HCT116 (cell line): ENCODE results near the gene BRS3. TPM values are rescaled to one million over a fixed set of nuclear protein-coding genes. Genes with fewer than 3 reads are reported as not detected.

Experiments used
- ATAC-seq: fragments of 200-7000 bp; cut with Tn5 transposase; 2 replicates; pipeline ENCODE4 v1.9.1; 2020; ENCODE audit warnings: mild to moderate bottlenecking, moderate library complexity
- BruUV-seq: library from RNA; stranded (reverse); fragments of 400-500 nt; replicated peaks from 2 replicates; lab custom pipeline; 2021; lab: Mats Ljungman, UMichigan
- CTCF ChIA-PET: fragments of 300-600 bp; sonication (Branson Sonifier 250); formaldehyde crosslinking; loops from one replicate; lab custom pipeline; 2021; ENCODE audit warnings: antibody characterized with exemption; lab: Charles Lee
- POLR2A ChIA-PET: fragments of 300-600, 350-600 bp; sonication (Branson Sonifier 250); formaldehyde crosslinking; loops from one replicate; lab custom pipeline; 2021; ENCODE audit warnings: antibody characterized with exemption; lab: Charles Lee
- RAD21 ChIA-PET, 2 experiments: fragments of 300-600 bp; sonication (Branson Sonifier 250); formaldehyde crosslinking; loops; one replicate each; lab custom pipeline; 2023; ENCODE audit warnings: low total read pairs in 2 of 2; ENCODE audit not compliant: uncharacterized antibody in 2 of 2, unreplicated experiment in 2 of 2, low non-redundant PET in 1 of 2; lab: Charles Lee
- DNase-seq: peaks from one replicate; pipeline ENCODE4 v3.0.0-alpha.2; 2010; ENCODE audit warnings: low read depth, low spot score
- H2AFZ ChIP-seq: fragments of 200-600 bp; shearing (Covaris generic), sonication (generic); 2 replicates; pipeline ENCODE4 v1.6.1; 2017; ENCODE audit warnings: low read depth, mixed run types, mixed read lengths, antibody characterized with exemption, low read length; ENCODE audit not compliant: poor library complexity, severe bottlenecking
- H3K27ac ChIP-seq: 2 replicates; pipeline ENCODE4 v1.5.1; 2012; ENCODE audit warnings: low read depth, low read length
- H3K27me3 ChIP-seq: fragments of 200-600 bp; sonication (generic); 2 replicates; pipeline ENCODE4 v1.6.1; 2016; ENCODE audit warnings: mixed run types, low read length, mixed read lengths; ENCODE audit not compliant: insufficient read depth
- H3K36me3 ChIP-seq, 2 experiments: fragments of 200-500 bp in 1 of 2; fragments of 200-600 bp in 1 of 2; sonication (Bioruptor generic) in 1 of 2; sonication (generic) in 1 of 2; 2 replicates each; pipeline versions ENCODE4 v1.5.1 to v1.6.1; 2014 to 2016; ENCODE audit warnings: low read length in 2 of 2, inconsistent platforms in 1 of 2, mixed read lengths in 1 of 2, mixed run types in 1 of 2; ENCODE audit not compliant: insufficient read depth in 2 of 2, control insufficient read depth in 1 of 2
- H3K4me1 ChIP-seq, 2 experiments: fragments of 200-600 bp in 1 of 2; sonication (generic) in 1 of 2; 2 replicates each; pipeline versions ENCODE4 v1.5.1 to v1.6.1; 2012 to 2017; ENCODE audit warnings: low read length in 2 of 2, inconsistent platforms in 1 of 2, mild to moderate bottlenecking in 1 of 2, mixed read lengths in 1 of 2, mixed run types in 1 of 2, moderate library complexity in 1 of 2; ENCODE audit not compliant: insufficient read depth in 2 of 2, control insufficient read depth in 1 of 2
- H3K4me2 ChIP-seq: fragments of 200-600 bp; sonication (generic); 2 replicates; pipeline ENCODE4 v1.6.1; 2017; ENCODE audit warnings: mixed run types, low read length, mixed read lengths
- H3K4me3 ChIP-seq, 2 experiments: fragments of 200-600 bp in 1 of 2; sonication (generic) in 1 of 2; replicated peaks in 1 of 2; 2 replicates each; pipeline ENCODE4 v1.5.1; 2011 to 2016; ENCODE audit warnings: low read length in 2 of 2, control low read depth in 1 of 2, low read depth in 1 of 2, mild to moderate bottlenecking in 1 of 2, mixed read lengths in 1 of 2, mixed run types in 1 of 2
- H3K79me2 ChIP-seq: fragments of 200-600 bp; sonication (generic); 2 replicates; pipeline ENCODE4 v1.6.1; 2017; ENCODE audit warnings: mild to moderate bottlenecking, mixed run types, low read length, moderate library complexity, mixed read lengths; ENCODE audit not compliant: insufficient read depth
- H3K9ac ChIP-seq: fragments of 200-600 bp; sonication (generic); 2 replicates; pipeline ENCODE4 v1.6.1; 2016; ENCODE audit warnings: low read length, mixed read lengths
- H3K9me2 ChIP-seq: fragments of 200-600 bp; sonication (generic), shearing (Covaris generic); 2 replicates; pipeline ENCODE4 v1.6.1; 2017; ENCODE audit warnings: mixed run types, mild to moderate bottlenecking, moderate library complexity; ENCODE audit not compliant: insufficient read depth
- H3K9me3 ChIP-seq, 2 experiments: fragments of 200-500 bp in 1 of 2; fragments of 200-600 bp in 1 of 2; sonication (Bioruptor generic) in 1 of 2; sonication (generic) in 1 of 2; 2 replicates each; pipeline ENCODE4 v1.6.1; 2014 to 2017; ENCODE audit warnings: low read length in 2 of 2, mixed read lengths in 2 of 2, inconsistent platforms in 1 of 2, low read depth in 1 of 2, mild to moderate bottlenecking in 1 of 2, mixed run types in 1 of 2, moderate library complexity in 1 of 2; ENCODE audit not compliant: control insufficient read depth in 1 of 2, insufficient read depth in 1 of 2
- H4K20me1 ChIP-seq: fragments of 200-600 bp; sonication (generic), shearing (Covaris generic); 2 replicates; pipeline ENCODE4 v1.6.1; 2017; ENCODE audit warnings: mixed run types, mild to moderate bottlenecking, moderate library complexity; ENCODE audit not compliant: insufficient read depth
- ATF3 ChIP-seq: IDR thresholded peaks from 2 replicates; pipeline ENCODE4 v1.6.1; 2012
- CEBPB ChIP-seq: IDR thresholded peaks from 2 replicates; pipeline ENCODE4 v1.6.1; 2012; ENCODE audit warnings: low read depth
- CTCF ChIP-seq, 3 experiments: fragments of 200-600 bp in 1 of 3; sonication (generic) in 1 of 3; IDR thresholded peaks in 2 of 3; conservative IDR thresholded peaks in 1 of 3; 2 replicates each; pipeline ENCODE4 v1.5.1; 2012 to 2017; ENCODE audit warnings: low read depth in 2 of 3, low read length in 2 of 3, antibody characterized with exemption in 1 of 3, borderline replicate concordance in 1 of 3, control low read depth in 1 of 3, mild to moderate bottlenecking in 1 of 3, mixed read lengths in 1 of 3, mixed run types in 1 of 3, moderate library complexity in 1 of 3; ENCODE audit not compliant: insufficient read depth in 1 of 3
- ELF1 ChIP-seq: IDR thresholded peaks from 2 replicates; pipeline ENCODE4 v1.6.1; 2012; ENCODE audit warnings: low read depth, borderline replicate concordance
- JUND ChIP-seq: IDR thresholded peaks from 2 replicates; pipeline ENCODE4 v1.6.1; 2012
- MAX ChIP-seq: IDR thresholded peaks from 2 replicates; pipeline ENCODE4 v1.6.1; 2012
- RAD21 ChIP-seq: IDR thresholded peaks from 2 replicates; pipeline ENCODE4 v1.6.1; 2012; ENCODE audit warnings: low read depth, mild to moderate bottlenecking
- SP1 ChIP-seq: IDR thresholded peaks from 2 replicates; pipeline ENCODE4 v1.6.1; 2012; ENCODE audit warnings: low read depth
- intact Hi-C: fragments of 100-400 bp; cut with micrococcal nuclease; formaldehyde crosslinking; loops from 2 replicates; pipeline ENCODE4 v1.10.0; 2022
- total RNA-seq: library from RNA; stranded (reverse); gene quantifications from one replicate; pipeline ENCODE4 v1.2.1, GENCODE V29; 2021; ENCODE audit not compliant: unreplicated experiment

BRS3 gene
- total RNA-seq, 1 experiment from 2014 or later, result not detected

- Histone ChIP-seq H3K4me3 (no peak overlapping the region), H4K20me1 (no peaks in the 10 kb centered on the region), H3K9me2 (no peaks in the 10 kb centered on the region), H3K27ac (no peak overlapping the region), H3K9me3 (no peaks in the 10 kb centered on the region), H3K4me1 (no peaks in the 10 kb centered on the region), H3K79me2 (no peaks in the 10 kb centered on the region), H2AFZ (no peak overlapping the region), H3K36me3 (no peaks in the 10 kb centered on the region), H3K9ac (no peak overlapping the region), H3K27me3 (peaks cover 14% of the 10 kb centered on the region; the same call in 1 of the 2 replicates), H3K4me2 (no peak overlapping the region)
- RAD21 ChIA-PET, result no interaction called here
- ATAC-seq, result no peak
- BruUV-seq, result no TSS peak
- CTCF ChIA-PET, result interaction anchor here (1.6 kb wide), 1 partner anchor 460 kb away, joined by 5 read pairs; no protein-coding TSS in a partner anchor
- no peak for DNase-seq
- intact Hi-C loops, result loop anchor here (1.0 kb wide), 1 partner anchor 460 kb away; no protein-coding TSS in a partner anchor
- TF ChIP-seq CEBPB, result no peak
- peak in 1 of 3 experiments; percentile 16; a peak in 1 of 6 replicates for TF ChIP-seq CTCF (IDR thresholded peaks at IDR 0.05 in 2 of 3, conservative IDR thresholded peaks at IDR 0.05 in 1 of 3; ENCODE audit: borderline replicate concordance in 1 of 3, insufficient read depth in 1 of 3, low read depth in 2 of 3, low read length in 2 of 3)
- peak; percentile 45 for TF ChIP-seq RAD21
- POLR2A ChIA-PET, result no interaction called here
Measured at GRCh38 chrX:136488706-136489105, 959 bp downstream of the BRS3 start.

GRCh38 chrX:136491832-136492231 lies 4.1 kb downstream of the BRS3 start:
- TF ChIP-seq SP1 (no peak), CTCF (IDR thresholded peaks at IDR 0.05 in 2 of 3, conservative IDR thresholded peaks at IDR 0.05 in 1 of 3; ENCODE audit: borderline replicate concordance in 1 of 3, insufficient read depth in 1 of 3, low read depth in 2 of 3, low read length in 2 of 3) (0 out of 6 replicates have a peak, but pooled peaks of 1 of the 3 experiments have one; percentile 11), MAX (no peak), ATF3 (no peak), JUND (no peak), ELF1 (no peak)
- no TSS peak for BruUV-seq
- Histone ChIP-seq H3K4me3 (no peak overlapping the region), H2AFZ (no peak overlapping the region), H3K4me1 (peaks cover 3 to 7% of the 10 kb centered on the region in 2 experiments; a peak in 1 of 4 replicates), H3K27ac (no peak overlapping the region), H3K79me2 (no peaks in the 10 kb centered on the region), H3K4me2 (no peak overlapping the region), H3K36me3 (no peaks in the 10 kb centered on the region), H4K20me1 (no peaks in the 10 kb centered on the region), H3K9ac (no peak overlapping the region), H3K27me3 (peaks cover 10% of the 10 kb centered on the region; the same call in 1 of the 2 replicates), H3K9me3 (no peaks in the 10 kb centered on the region), H3K9me2 (no peaks in the 10 kb centered on the region)
- ChIA-PET RAD21 (no interaction called here), POLR2A (interaction anchor here (0.7 kb wide), 1 partner anchor 23 kb away, joined by 3 read pairs; no protein-coding TSS in a partner anchor), CTCF (no interaction called here)
- no peak for DNase-seq
- intact Hi-C loops, result loop anchor here (10.0 kb wide), 2 partner anchors 203 to 237 kb away; partner anchors contain the start of gene MAP7D3
- no peak for ATAC-seq
